HepG2 (cell line): Measurements from ENCODE around the gene COL18A1. TPM values are rescaled to one million over a fixed set of nuclear protein-coding genes. Genes with fewer than 3 reads are reported as not detected.

Experiments used
- ATAC-seq: fragments of 200-7000 bp; cut with Tn5 transposase; 3 replicates; pipeline ENCODE4 v1.9.1; 2020; ENCODE audit warnings: mild to moderate bottlenecking, moderate library complexity
- BruUV-seq: library from RNA; stranded (reverse); fragments of 400-500 nt; replicated peaks from 2 replicates; lab custom pipeline; 2021; lab: Mats Ljungman, UMichigan
- CTCF ChIA-PET: fragments of 300-600 bp; formaldehyde crosslinking; extraction: SDS; loops from one replicate; lab custom pipeline; 2021; ENCODE audit warnings: low total read pairs, inconsistent platforms, low intra/inter-chr PET ratio; lab: Yijun Ruan, JAX
- POLR2A ChIA-PET: fragments of 350-600 bp; sonication (Branson Sonifier 250); formaldehyde crosslinking; loops from one replicate; lab custom pipeline; 2020; ENCODE audit warnings: antibody characterized with exemption, inconsistent platforms; lab: Yijun Ruan, JAX
- DNase-seq: peaks from one replicate; pipeline ENCODE4 v3.0.0-alpha.2; 2015; ENCODE audit warnings: low spot score
- FAIRE-seq: peaks from 3 replicates; lab custom pipeline; 2011; peaks lifted over from hg19 to GRCh38; lab: Jason Lieb, UNC
- H2AFZ ChIP-seq: one replicate; pipeline ENCODE4 v1.6.1; 2011; ENCODE audit warnings: low read length, inconsistent platforms
- H3K27ac ChIP-seq: fragments of 300-600 bp; 3 replicates; pipeline ENCODE4 v1.8.0; 2011; ENCODE audit warnings: mixed run types, mild to moderate bottlenecking, mixed read lengths, low read length, inconsistent platforms; ENCODE audit not compliant: insufficient read depth; ENCODE audit errors: extremely low read length
- H3K27me3 ChIP-seq, 2 experiments: fragments of 200-600 bp in 1 of 2; 2 replicates in 1 of 2; 3 replicates in 1 of 2; pipeline versions ENCODE4 v1.6.0 to v1.8.0; 2011; ENCODE audit warnings: low read length in 2 of 2, mild to moderate bottlenecking in 2 of 2, moderate library complexity in 2 of 2, inconsistent platforms in 1 of 2; ENCODE audit not compliant: insufficient read depth in 2 of 2, control insufficient read depth in 1 of 2
- H3K36me3 ChIP-seq, 2 experiments: fragments of 200-600 bp in 1 of 2; replicated peaks in 1 of 2; 2 replicates in 1 of 2; 3 replicates in 1 of 2; pipeline versions ENCODE4 v1.5.1 to v1.8.0; 2011; ENCODE audit warnings: low read length in 2 of 2, inconsistent platforms in 1 of 2; ENCODE audit not compliant: insufficient read depth in 2 of 2, control insufficient read depth in 1 of 2
- H3K4me1 ChIP-seq: 2 replicates; pipeline ENCODE4 v1.5.1; 2012; ENCODE audit warnings: low read length, inconsistent platforms; ENCODE audit not compliant: insufficient read depth
- H3K4me2 ChIP-seq: 2 replicates; pipeline ENCODE4 v1.6.0; 2011; ENCODE audit warnings: low read depth, low read length, inconsistent platforms
- H3K4me3 ChIP-seq, 3 experiments: fragments of 200-600 bp in 1 of 3; sonication (generic), shearing (Covaris generic) in 1 of 3; replicated peaks in 1 of 3; 2 replicates each; pipeline ENCODE4 v1.5.1; 2011 to 2016; ENCODE audit warnings: low read length in 3 of 3, inconsistent platforms in 2 of 3, low read depth in 2 of 3, mild to moderate bottlenecking in 2 of 3, control low read depth in 1 of 3, mixed read lengths in 1 of 3; ENCODE audit not compliant: insufficient read depth in 1 of 3
- H3K79me2 ChIP-seq: one replicate; pipeline ENCODE4 v1.6.1; 2011; ENCODE audit warnings: low read length, inconsistent platforms; ENCODE audit not compliant: insufficient read depth
- H3K9ac ChIP-seq: 2 replicates; pipeline ENCODE4 v1.6.0; 2011; ENCODE audit warnings: mild to moderate bottlenecking, low read depth, low read length, inconsistent platforms; ENCODE audit not compliant: insufficient read depth
- H3K9me3 ChIP-seq: 2 replicates; pipeline ENCODE4 v1.5.1; 2012; ENCODE audit warnings: mild to moderate bottlenecking, low read length
- H4K20me1 ChIP-seq: 2 replicates; pipeline ENCODE4 v1.6.0; 2011; ENCODE audit warnings: inconsistent platforms, mild to moderate bottlenecking, low read length, moderate library complexity; ENCODE audit not compliant: insufficient read depth
- MLLT10 ChIP-seq: sonication (generic); formaldehyde crosslinking; IDR thresholded peaks from 2 replicates; pipeline ENCODE4 v1.4.0; 2020; ENCODE audit warnings: missing genetic modification reagents
- NONO ChIP-seq, 2 experiments: fragments of 450-650 bp in 1 of 2; sonication (generic) in 1 of 2; formaldehyde crosslinking in 1 of 2; IDR thresholded peaks in 1 of 2; conservative IDR thresholded peaks in 1 of 2; 2 replicates each; pipeline versions ENCODE4 v1.6.1 to v1.8.0; 2017 to 2022; ENCODE audit warnings: mild to moderate bottlenecking in 1 of 2, missing genetic modification reagents in 1 of 2, moderate library complexity in 1 of 2
- RNF2 ChIP-seq: fragments of 450-650 bp; conservative IDR thresholded peaks from 2 replicates; pipeline ENCODE4 v1.6.1; 2016; ENCODE audit warnings: low read depth
- ZNF451 ChIP-seq: sonication (generic); formaldehyde crosslinking; IDR thresholded peaks from 2 replicates; pipeline ENCODE4 v1.5.0; 2020; ENCODE audit warnings: mild to moderate bottlenecking, missing genetic modification reagents
- WGBS: methylation state at CpG from one replicate; pipeline ENCODE4 v1.1.6; 2017; ENCODE audit warnings: low lambda C conversion rate; 5-methylcytosine and 5-hydroxymethylcytosine counted together
- in situ Hi-C: cut with HindIII; loops from 2 replicates; pipeline ENCODE4 v1.10.0; 2017; ENCODE audit warnings: low pct_unique_long_range_greater_than_20kb; ENCODE audit not compliant: extremely low pct_ligation_motif_present
- intact Hi-C: fragments of 100-400 bp; cut with micrococcal nuclease; formaldehyde crosslinking; loops from one replicate; pipeline ENCODE4 v1.10.0; 2022; ENCODE audit not compliant: unreplicated experiment
- polyA plus RNA-seq, 8 experiments: library from polyadenylated mRNA; depleted of rRNA in 3 of 8; stranded (reverse) in 7 of 8; unstranded in 1 of 8; fragments of >200 nt; fragmentation: Illumina TruSeq in 4 of 8; extraction: Trizol in 4 of 8; gene quantifications; 2 replicates each; pipeline versions ENCODE4 v1.2.1 to v1.2.3, GENCODE V29; 2011 to 2016; ENCODE audit warnings: low read depth in 4 of 8, missing spikeins in 1 of 8, mixed read lengths in 1 of 8; ENCODE audit not compliant: insufficient read depth in 1 of 8
- total RNA-seq, 5 experiments: library from RNA; depleted of rRNA; stranded (reverse); fragments of >200 nt; fragmentation: Illumina TruSeq; extraction: Trizol; gene quantifications; 2 replicates each; pipeline ENCODE4 v1.2.3, GENCODE V29; 2016; ENCODE audit warnings: low read depth in 1 of 5
- TF ChIP-seq, protein P1 (sequence below): sonication (generic); formaldehyde crosslinking; IDR thresholded peaks from 2 replicates; pipeline ENCODE4 v1.5.0; 2020; ENCODE audit warnings: missing genetic modification reagents
- TF ChIP-seq, protein P2 (sequence below): sonication (generic); formaldehyde crosslinking; IDR thresholded peaks from 2 replicates; pipeline ENCODE4 v1.4.0; 2020; ENCODE audit warnings: mild to moderate bottlenecking, low read depth, missing genetic modification reagents

COL18A1 gene
- total and polyA plus RNA-seq, 2 of the 13 experiments (the other 11 are each of a cell fraction or from before 2014, with no cell fraction given), result 79.0 to 102 TPM

DNA sequence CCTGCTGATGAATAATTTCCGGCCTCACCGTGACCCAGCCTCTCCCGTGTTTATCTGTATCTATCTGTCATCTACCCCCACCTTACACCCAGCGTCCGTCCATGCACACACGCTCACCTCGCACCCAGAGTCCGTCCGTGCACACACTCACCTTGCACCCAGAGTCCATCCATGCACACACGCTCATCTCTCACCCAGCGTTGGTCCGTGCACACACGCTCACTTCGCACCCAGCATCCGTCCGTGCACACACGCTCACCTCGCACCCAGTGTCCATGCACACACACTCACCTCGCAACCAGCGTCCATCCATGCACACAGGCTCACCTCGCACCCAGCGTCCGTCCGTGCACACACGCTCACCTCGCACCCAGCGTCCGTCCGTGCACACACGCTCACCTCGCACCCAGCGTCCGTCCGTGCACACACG is 25.0 kb upstream of the COL18A1 start:
- ATAC-seq, result no peak
- Histone ChIP-seq H3K4me1 (peaks cover 51% of the 10 kb centered on the region), H2AFZ (no peak overlapping the region), H3K27ac (no peak overlapping the region), H3K36me3 (no peaks in the 10 kb centered on the region), H3K4me2 (no peak overlapping the region), H3K9me3 (peaks cover 11% of the 10 kb centered on the region; the same call in 1 of the 2 replicates), H3K79me2 (no peaks in the 10 kb centered on the region), H4K20me1 (no peaks in the 10 kb centered on the region), H3K4me3 (no peak overlapping the region), H3K9ac (no peak overlapping the region), H3K27me3 (peaks cover 2 to 28% of the 10 kb centered on the region in 2 experiments)
- no peak for DNase-seq
- 88% methylated on average over 34 of the region's 35 CpGs for WGBS
- POLR2A ChIA-PET, result no interaction called here
- TF ChIP-seq NONO (IDR thresholded peaks at IDR 0.05) (no peak), NONO (CRISPR knock-in tag; conservative IDR thresholded peaks at IDR 0.05) (no peak), RNF2 (no peak)
- intact Hi-C loops (no loop called here), in situ Hi-C loops (no loop called here)
- CTCF ChIA-PET, result no interaction called here
- no peak for FAIRE-seq
- no TSS peak for BruUV-seq

DNA sequence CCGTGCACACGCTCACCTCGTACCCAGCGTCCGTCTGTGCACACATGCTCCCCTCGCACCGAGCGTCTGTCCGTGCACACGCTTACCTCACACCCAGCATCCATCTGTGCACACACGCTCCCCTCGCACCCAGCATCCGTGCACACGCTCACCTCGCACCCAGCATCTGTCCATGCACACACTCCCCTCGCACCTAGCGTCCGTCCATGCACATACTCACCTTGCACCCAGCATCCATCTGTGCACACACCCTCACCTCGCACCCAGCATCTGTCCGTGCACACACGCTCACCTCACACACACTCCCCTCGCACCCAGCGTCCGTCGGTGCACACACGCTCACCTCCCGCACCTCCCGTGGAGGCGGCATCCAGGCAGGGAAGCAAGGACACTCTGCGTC is 24.4 kb upstream of the COL18A1 start:
- FAIRE-seq, result no peak
- no peak for ATAC-seq
- H3K4me2 ChIP-seq, result no peak overlapping the region
- peaks cover 51% of the 10 kb centered on the region for H3K4me1 ChIP-seq
- WGBS, result 89% methylated on average over 30 of the region's 30 CpGs
- H3K27ac ChIP-seq, result no peak overlapping the region
- H3K27me3 ChIP-seq, result peaks cover 2 to 35% of the 10 kb centered on the region in 2 experiments
- H3K36me3 ChIP-seq, result no peaks in the 10 kb centered on the region
- no peaks in the 10 kb centered on the region for H4K20me1 ChIP-seq
- H3K79me2 ChIP-seq, result no peaks in the 10 kb centered on the region
- H3K9me3 ChIP-seq, result peaks cover 11% of the 10 kb centered on the region; the same call in 1 of the 2 replicates
- TF ChIP-seq MLLT10 (CRISPR knock-in tag), result no peak
- TF ChIP-seq, protein P1, sequence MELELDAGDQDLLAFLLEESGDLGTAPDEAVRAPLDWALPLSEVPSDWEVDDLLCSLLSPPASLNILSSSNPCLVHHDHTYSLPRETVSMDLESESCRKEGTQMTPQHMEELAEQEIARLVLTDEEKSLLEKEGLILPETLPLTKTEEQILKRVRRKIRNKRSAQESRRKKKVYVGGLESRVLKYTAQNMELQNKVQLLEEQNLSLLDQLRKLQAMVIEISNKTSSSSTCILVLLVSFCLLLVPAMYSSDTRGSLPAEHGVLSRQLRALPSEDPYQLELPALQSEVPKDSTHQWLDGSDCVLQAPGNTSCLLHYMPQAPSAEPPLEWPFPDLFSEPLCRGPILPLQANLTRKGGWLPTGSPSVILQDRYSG, result no peak
- no peak for TF ChIP-seq ZNF451 (CRISPR knock-in tag)
- TF ChIP-seq, protein P2, sequence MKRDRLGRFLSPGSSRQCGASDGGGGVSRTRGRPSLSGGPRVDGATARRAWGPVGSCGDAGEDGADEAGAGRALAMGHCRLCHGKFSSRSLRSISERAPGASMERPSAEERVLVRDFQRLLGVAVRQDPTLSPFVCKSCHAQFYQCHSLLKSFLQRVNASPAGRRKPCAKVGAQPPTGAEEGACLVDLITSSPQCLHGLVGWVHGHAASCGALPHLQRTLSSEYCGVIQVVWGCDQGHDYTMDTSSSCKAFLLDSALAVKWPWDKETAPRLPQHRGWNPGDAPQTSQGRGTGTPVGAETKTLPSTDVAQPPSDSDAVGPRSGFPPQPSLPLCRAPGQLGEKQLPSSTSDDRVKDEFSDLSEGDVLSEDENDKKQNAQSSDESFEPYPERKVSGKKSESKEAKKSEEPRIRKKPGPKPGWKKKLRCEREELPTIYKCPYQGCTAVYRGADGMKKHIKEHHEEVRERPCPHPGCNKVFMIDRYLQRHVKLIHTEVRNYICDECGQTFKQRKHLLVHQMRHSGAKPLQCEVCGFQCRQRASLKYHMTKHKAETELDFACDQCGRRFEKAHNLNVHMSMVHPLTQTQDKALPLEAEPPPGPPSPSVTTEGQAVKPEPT (CRISPR knock-in tag), result no peak
- in situ Hi-C loops, result no loop called here
- POLR2A ChIA-PET, result no interaction called here
- no peak overlapping the region for H2AFZ ChIP-seq
- CTCF ChIA-PET, result no interaction called here
- DNase-seq, result no peak
- no peak overlapping the region for H3K9ac ChIP-seq
- no TSS peak for BruUV-seq
- intact Hi-C loops, result no loop called here
- no peak overlapping the region for H3K4me3 ChIP-seq
